Prostate gland (tissue), 2 donors: ENCODE results near the gene SLC28A2. TPM values are rescaled to one million over a fixed set of nuclear protein-coding genes. Genes with fewer than 3 reads are reported as not detected.

ENCODE experiments used
- DNase-seq: peaks from one replicate; pipeline ENCODE4 v3.0.0-alpha.2; 2019; ENCODE audit warnings: low spot score
- H3K27ac ChIP-seq, 2 donors: fragments of 200-600 bp; sonication (generic); 2 replicates each; pipeline ENCODE4 v1.5.1; 2017 to 2019
- H3K27me3 ChIP-seq: fragments of 200-600 bp; sonication (generic); replicated peaks from 2 replicates; pipeline ENCODE4 v1.5.1; 2019; ENCODE audit not compliant: insufficient read depth
- H3K36me3 ChIP-seq, 2 donors: fragments of 200-600 bp; sonication (generic); 1 replicate in 1 of 2; 2 replicates in 1 of 2; pipeline versions ENCODE4 v1.5.1 to v1.8.1; 2017 to 2019
- H3K4me1 ChIP-seq: fragments of 200-600 bp; sonication (generic); replicated peaks from 2 replicates; pipeline ENCODE4 v1.5.1; 2019
- H3K4me3 ChIP-seq, 2 donors: fragments of 200-600 bp; sonication (generic); 2 replicates each; pipeline ENCODE4 v1.5.1; 2017 to 2019
- H3K9me3 ChIP-seq: fragments of 200-600 bp; sonication (generic); 2 replicates; pipeline ENCODE4 v1.5.1; 2017
- POLR2A ChIP-seq: fragments of 450-650 bp; IDR thresholded peaks from one replicate; pipeline ENCODE4 v1.6.1; 2016; ENCODE audit warnings: antibody characterized with exemption, mild to moderate bottlenecking
- POLR2AphosphoS5 ChIP-seq: sonication (generic); formaldehyde crosslinking; IDR thresholded peaks from one replicate; pipeline ENCODE4 v1.6.1; 2017; ENCODE audit warnings: antibody characterized with exemption
- WGBS: methylation state at CpG from one replicate; pipeline ENCODE4 v1.1.5; 2018; 5-methylcytosine and 5-hydroxymethylcytosine counted together
- intact Hi-C: fragments of 100-400 bp; cut with DNase I; formaldehyde crosslinking; loops from one replicate; pipeline ENCODE4 v1.14.2; 2022
- total RNA-seq, 2 donors: library from RNA; depleted of rRNA; stranded (reverse); fragments of >200 nt; gene quantifications; one replicate each; pipeline ENCODE4 v1.1.0, GENCODE V29; 2016
- TF ChIP-seq, protein P1 (sequence below), 4 experiments: fragments of 200-600 bp in 2 of 4; fragments of 450-650 bp in 2 of 4; sonication (generic) in 2 of 4; IDR thresholded peaks; 1 replicate in 3 of 4; 2 replicates in 1 of 4; pipeline ENCODE4 v1.5.1; 2016 to 2019; ENCODE audit warnings: antibody characterized with exemption in 4 of 4, mild to moderate bottlenecking in 2 of 4, moderate library complexity in 2 of 4

SLC28A2 gene
- total RNA-seq, 2 donors from 2014 or later = 0.51 TPM; not detected in 1

- Histone ChIP-seq H3K36me3 (no peaks in the 10 kb centered on the region), H3K4me3 (no peak overlapping the region), H3K27ac (no peak overlapping the region), H3K27me3 (no peaks in the 10 kb centered on the region), H3K9me3 (no peaks in the 10 kb centered on the region), H3K4me1 (no peaks in the 10 kb centered on the region)
- WGBS = 79% methylated on average over 4 of the region's 4 CpGs
- TF ChIP-seq POLR2AphosphoS5 = no peak
- no peak for TF ChIP-seq POLR2A
- TF ChIP-seq, protein P1, sequence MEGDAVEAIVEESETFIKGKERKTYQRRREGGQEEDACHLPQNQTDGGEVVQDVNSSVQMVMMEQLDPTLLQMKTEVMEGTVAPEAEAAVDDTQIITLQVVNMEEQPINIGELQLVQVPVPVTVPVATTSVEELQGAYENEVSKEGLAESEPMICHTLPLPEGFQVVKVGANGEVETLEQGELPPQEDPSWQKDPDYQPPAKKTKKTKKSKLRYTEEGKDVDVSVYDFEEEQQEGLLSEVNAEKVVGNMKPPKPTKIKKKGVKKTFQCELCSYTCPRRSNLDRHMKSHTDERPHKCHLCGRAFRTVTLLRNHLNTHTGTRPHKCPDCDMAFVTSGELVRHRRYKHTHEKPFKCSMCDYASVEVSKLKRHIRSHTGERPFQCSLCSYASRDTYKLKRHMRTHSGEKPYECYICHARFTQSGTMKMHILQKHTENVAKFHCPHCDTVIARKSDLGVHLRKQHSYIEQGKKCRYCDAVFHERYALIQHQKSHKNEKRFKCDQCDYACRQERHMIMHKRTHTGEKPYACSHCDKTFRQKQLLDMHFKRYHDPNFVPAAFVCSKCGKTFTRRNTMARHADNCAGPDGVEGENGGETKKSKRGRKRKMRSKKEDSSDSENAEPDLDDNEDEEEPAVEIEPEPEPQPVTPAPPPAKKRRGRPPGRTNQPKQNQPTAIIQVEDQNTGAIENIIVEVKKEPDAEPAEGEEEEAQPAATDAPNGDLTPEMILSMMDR (IDR thresholded peaks at IDR 0.05) = no peak
- intact Hi-C loops = no loop called here
- DNase-seq = no peak
These were observed 30.1 kb upstream of the SLC28A2 start for GRCh38 chr15:45221967-45222366.

GRCh38 chr15:45224621-45225217, 27.3 kb upstream of the SLC28A2 start:
- DNase-seq = no peak
- H3K4me1 ChIP-seq = no peaks in the 10 kb centered on the region
- TF ChIP-seq POLR2AphosphoS5 = no peak
- TF ChIP-seq, protein P1 (IDR thresholded peaks at IDR 0.05) = no peak
- TF ChIP-seq POLR2A = no peak
- no peaks in the 10 kb centered on the region for H3K36me3 ChIP-seq
- no peaks in the 10 kb centered on the region for H3K27me3 ChIP-seq
- no peaks in the 10 kb centered on the region for H3K9me3 ChIP-seq
- WGBS = 52% methylated on average over 5 of the region's 5 CpGs
- H3K27ac ChIP-seq = no peak overlapping the region
- intact Hi-C loops = no loop called here
- H3K4me3 ChIP-seq = no peak overlapping the region

- H3K4me3 ChIP-seq = no peak overlapping the region
- no peaks in the 10 kb centered on the region for H3K36me3 ChIP-seq
- no peaks in the 10 kb centered on the region for H3K4me1 ChIP-seq
- TF ChIP-seq, protein P1 (IDR thresholded peaks at IDR 0.05) = no peak
- no peak for TF ChIP-seq POLR2A
- TF ChIP-seq POLR2AphosphoS5 = no peak
- no peaks in the 10 kb centered on the region for H3K9me3 ChIP-seq
- H3K27me3 ChIP-seq = no peaks in the 10 kb centered on the region
- WGBS = 73% methylated on average over 11 of the region's 11 CpGs
- DNase-seq = no peak
- intact Hi-C loops = no loop called here
- H3K27ac ChIP-seq = no peak overlapping the region
These were observed 26.3 kb upstream of the SLC28A2 start for GRCh38 chr15:45225506-45226273.

GRCh38 chr15:45228931-45229330, 23.1 kb upstream of the SLC28A2 start:
- DNase-seq = no peak
- no peak overlapping the region for H3K27ac ChIP-seq
- H3K4me3 ChIP-seq = no peak overlapping the region
- intact Hi-C loops = no loop called here
- H3K4me1 ChIP-seq = no peaks in the 10 kb centered on the region
- no peaks in the 10 kb centered on the region for H3K36me3 ChIP-seq
- 72% methylated on average over 5 of the region's 5 CpGs for WGBS
- H3K9me3 ChIP-seq = no peaks in the 10 kb centered on the region
- no peaks in the 10 kb centered on the region for H3K27me3 ChIP-seq
- TF ChIP-seq POLR2A (no peak), POLR2AphosphoS5 (no peak)
- TF ChIP-seq, protein P1 (IDR thresholded peaks at IDR 0.05) = no peak
